Uterus (tissue), 2 donors: Measurements from ENCODE around the gene RAPGEF5.

Experiments used
- POLR2A ChIP-seq, 2 donors: fragments of 450-650 bp; IDR thresholded peaks; one replicate each; pipeline ENCODE4 v1.6.1; 2016; ENCODE audit warnings: antibody characterized with exemption in 2 of 2, mild to moderate bottlenecking in 1 of 2, moderate library complexity in 1 of 2
- TF ChIP-seq, protein P1 (sequence below), 4 experiments: fragments of 200-600 bp in 2 of 4; fragments of 450-650 bp in 2 of 4; sonication (generic) in 2 of 4; IDR thresholded peaks; one replicate each; pipeline ENCODE4 v1.5.1; 2016 to 2019; ENCODE audit warnings: antibody characterized with exemption in 4 of 4, mild to moderate bottlenecking in 2 of 4, moderate library complexity in 1 of 4

DNA sequence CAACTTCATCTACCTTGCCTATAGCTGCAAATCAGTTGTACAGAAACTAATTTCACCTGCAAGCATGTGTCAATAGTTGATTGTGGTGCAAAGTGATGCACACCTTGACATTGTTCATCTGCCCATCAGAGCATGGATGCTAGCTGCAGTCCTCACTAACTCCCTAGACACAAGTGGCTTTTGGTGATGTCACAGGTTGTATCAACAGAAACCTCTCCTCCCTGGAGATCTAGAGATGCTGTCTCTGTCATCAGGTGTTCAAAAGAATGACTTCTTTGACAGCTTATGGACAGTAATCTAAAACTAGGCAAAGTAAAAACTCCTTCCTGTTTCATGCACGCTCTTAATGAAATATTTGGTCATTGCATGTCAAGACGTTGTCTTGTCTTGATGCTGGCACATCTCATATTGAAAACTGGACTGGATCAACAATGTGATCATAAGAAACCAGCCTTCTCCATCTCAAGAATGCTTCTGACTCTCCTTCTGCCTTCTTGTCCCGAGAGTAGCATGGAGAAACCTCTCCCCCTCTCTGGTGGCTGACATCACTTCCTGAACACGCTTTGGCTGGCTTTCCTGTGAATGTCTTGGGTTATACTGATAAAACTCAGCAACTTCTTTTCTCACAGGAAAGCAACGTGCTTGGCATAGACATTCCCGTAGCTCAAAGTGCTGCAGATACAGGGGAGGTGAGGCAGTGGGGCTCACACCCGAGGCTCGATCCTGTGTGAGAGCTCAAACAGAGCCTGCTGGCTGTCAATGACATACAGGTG is 235.1 kb downstream of the RAPGEF5 start:
- TF ChIP-seq, protein P1, sequence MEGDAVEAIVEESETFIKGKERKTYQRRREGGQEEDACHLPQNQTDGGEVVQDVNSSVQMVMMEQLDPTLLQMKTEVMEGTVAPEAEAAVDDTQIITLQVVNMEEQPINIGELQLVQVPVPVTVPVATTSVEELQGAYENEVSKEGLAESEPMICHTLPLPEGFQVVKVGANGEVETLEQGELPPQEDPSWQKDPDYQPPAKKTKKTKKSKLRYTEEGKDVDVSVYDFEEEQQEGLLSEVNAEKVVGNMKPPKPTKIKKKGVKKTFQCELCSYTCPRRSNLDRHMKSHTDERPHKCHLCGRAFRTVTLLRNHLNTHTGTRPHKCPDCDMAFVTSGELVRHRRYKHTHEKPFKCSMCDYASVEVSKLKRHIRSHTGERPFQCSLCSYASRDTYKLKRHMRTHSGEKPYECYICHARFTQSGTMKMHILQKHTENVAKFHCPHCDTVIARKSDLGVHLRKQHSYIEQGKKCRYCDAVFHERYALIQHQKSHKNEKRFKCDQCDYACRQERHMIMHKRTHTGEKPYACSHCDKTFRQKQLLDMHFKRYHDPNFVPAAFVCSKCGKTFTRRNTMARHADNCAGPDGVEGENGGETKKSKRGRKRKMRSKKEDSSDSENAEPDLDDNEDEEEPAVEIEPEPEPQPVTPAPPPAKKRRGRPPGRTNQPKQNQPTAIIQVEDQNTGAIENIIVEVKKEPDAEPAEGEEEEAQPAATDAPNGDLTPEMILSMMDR (IDR thresholded peaks at IDR 0.05): no peak
- TF ChIP-seq POLR2A (IDR thresholded peaks at IDR 0.05): no peak
